ENCODE measurements around the gene SOX13. TPM values are rescaled to one million over a fixed set of nuclear protein-coding genes. Genes with fewer than 3 reads are reported as not detected.

The SOX13 gene
- total and polyA plus RNA-seq, 9 of the 15 experiments (the other 6 are each of a cell fraction or from before 2014, with no cell fraction given) = 0.03 to 0.35 (median 0.06) TPM; not detected in 5

GRCh38 chr1:204025917-204026707, 46.8 kb upstream of the SOX13 start (continued):
- TF ChIP-seq CHAMP1 (IDR thresholded peaks at IDR 0.05) = no peak
- TF ChIP-seq STAT6 (CRISPR knock-in tag; IDR thresholded peaks at IDR 0.05) = no peak
- no peak for TF ChIP-seq PHF21A (IDR thresholded peaks at IDR 0.05; ENCODE audit: borderline replicate concordance, low read depth)
- TF ChIP-seq RBM17 (IDR thresholded peaks at IDR 0.05; ENCODE audit: borderline replicate concordance, low read depth, low read length) = no peak
- TF ChIP-seq TAL1 (IDR thresholded peaks at IDR 0.05) = no peak
- TF ChIP-seq ZFP36 (IDR thresholded peaks at IDR 0.05; ENCODE audit: low read depth, low read length, partially characterized antibody) = no peak
- no peak for TF ChIP-seq ZBTB49 (CRISPR knock-in tag; IDR thresholded peaks at IDR 0.05; ENCODE audit: borderline replicate concordance)
- TF ChIP-seq ZNF507 (tag; conservative IDR thresholded peaks at IDR 0.05) = no peak
